OCI-LY7 (cell line): ENCODE results near the gene INTS11. TPM values are rescaled to one million over a fixed set of nuclear protein-coding genes. Genes with fewer than 3 reads are reported as not detected.

ENCODE experiments used
- BruUV-seq: library from RNA; stranded (reverse); fragments of 400-500 nt; replicated peaks from 2 replicates; lab custom pipeline; 2021; lab: Mats Ljungman, UMichigan
- CTCF ChIA-PET: fragments of 300-600 bp; sonication (Branson Sonifier 250); formaldehyde crosslinking; loops from one replicate; lab custom pipeline; 2022; ENCODE audit warnings: antibody characterized with exemption; ENCODE audit not compliant: unreplicated experiment; lab: Charles Lee
- POLR2A ChIA-PET: fragments of 300-600 bp; sonication (Branson Sonifier 250); formaldehyde crosslinking; loops from one replicate; lab custom pipeline; 2022; ENCODE audit warnings: antibody characterized with exemption; lab: Charles Lee
- DNase-seq: peaks from one replicate; pipeline ENCODE4 v3.0.0-alpha.2; 2015; ENCODE audit warnings: low spot score
- H2AFZ ChIP-seq: fragments of 200-600 bp; sonication (generic), shearing (Covaris generic); 2 replicates; pipeline ENCODE4 v1.6.1; 2014; ENCODE audit warnings: mild to moderate bottlenecking, antibody characterized with exemption, low read length, moderate library complexity
- H3K27ac ChIP-seq: fragments of 200-600 bp; sonication (generic); 2 replicates; pipeline ENCODE4 v1.5.1; 2014; ENCODE audit warnings: mixed run types, low read depth, mild to moderate bottlenecking, moderate library complexity, low read length, inconsistent platforms; ENCODE audit not compliant: poor library complexity, severe bottlenecking
- H3K36me3 ChIP-seq: fragments of 200-600 bp; sonication (generic); 2 replicates; pipeline ENCODE4 v1.6.1; 2014; ENCODE audit warnings: mild to moderate bottlenecking, antibody characterized with exemption, low read length, moderate library complexity, mixed read lengths; ENCODE audit not compliant: insufficient read depth
- H3K4me1 ChIP-seq: fragments of 200-600 bp; sonication (generic); 2 replicates; pipeline ENCODE4 v1.5.1; 2014; ENCODE audit warnings: mild to moderate bottlenecking, low read length; ENCODE audit not compliant: insufficient read depth, poor library complexity, severe bottlenecking
- H3K4me2 ChIP-seq: fragments of 200-600 bp; sonication (generic); 2 replicates; pipeline ENCODE4 v1.6.1; 2014; ENCODE audit warnings: mild to moderate bottlenecking, low read length
- H3K4me3 ChIP-seq: fragments of 200-600 bp; sonication (generic); 2 replicates; pipeline ENCODE4 v1.5.1; 2014; ENCODE audit warnings: mild to moderate bottlenecking, low read depth, low read length; ENCODE audit not compliant: poor library complexity, severe bottlenecking
- H3K79me2 ChIP-seq: fragments of 200-600 bp; sonication (generic); 2 replicates; pipeline ENCODE4 v1.6.1; 2016; ENCODE audit warnings: low read depth, mild to moderate bottlenecking, low read length, moderate library complexity, mixed read lengths; ENCODE audit not compliant: insufficient read depth
- H3K9me2 ChIP-seq: fragments of 200-600 bp; sonication (generic); 2 replicates; pipeline ENCODE4 v1.6.1; 2016; ENCODE audit warnings: mild to moderate bottlenecking, low read length, mixed read lengths; ENCODE audit not compliant: insufficient read depth
- H3K9me3 ChIP-seq: fragments of 200-600 bp; sonication (generic); 2 replicates; pipeline ENCODE4 v1.6.1; 2014; ENCODE audit warnings: mild to moderate bottlenecking, mixed run types, low read length, mixed read lengths
- H4K20me1 ChIP-seq: fragments of 200-600 bp; sonication (generic); 2 replicates; pipeline ENCODE4 v1.6.1; 2014; ENCODE audit warnings: mild to moderate bottlenecking, antibody characterized with exemption, low read length, moderate library complexity, mixed read lengths; ENCODE audit not compliant: insufficient read depth
- EZH2phosphoT487 ChIP-seq: fragments of 200-600 bp; sonication (generic); IDR thresholded peaks from 2 replicates; pipeline ENCODE4 v1.6.1; 2018; ENCODE audit warnings: low read depth, borderline replicate concordance, mild to moderate bottlenecking, mixed run types, antibody characterized with exemption, low read length, moderate library complexity, mixed read lengths
- intact Hi-C: fragments of 100-400 bp; cut with micrococcal nuclease; formaldehyde crosslinking; loops from one replicate; pipeline ENCODE4 v1.10.0; 2022; ENCODE audit not compliant: unreplicated experiment
- total RNA-seq, 2 experiments: library from RNA; depleted of rRNA in 1 of 2; stranded (reverse); fragments of >200 nt in 1 of 2; shearing (Covaris generic) in 1 of 2; gene quantifications; 2 replicates each; pipeline ENCODE4 v1.2.3, GENCODE V29; 2014 to 2022
- TF ChIP-seq, protein P1 (sequence below): fragments of 200-600 bp; sonication (generic); conservative IDR thresholded peaks from 2 replicates; pipeline ENCODE4 v1.5.1; 2014; ENCODE audit warnings: mild to moderate bottlenecking, antibody characterized with exemption, low read length, moderate library complexity, mixed read lengths

INTS11 gene
- total RNA-seq, 2 experiments from 2014 or later: 142 to 146 TPM

GRCh38 chr1:1292851-1293250 is 31.6 kb downstream of the INTS11 start:
- ChIA-PET POLR2A (no interaction called here), CTCF (no interaction called here)
- TF ChIP-seq EZH2phosphoT487: no peak
- TF ChIP-seq, protein P1, sequence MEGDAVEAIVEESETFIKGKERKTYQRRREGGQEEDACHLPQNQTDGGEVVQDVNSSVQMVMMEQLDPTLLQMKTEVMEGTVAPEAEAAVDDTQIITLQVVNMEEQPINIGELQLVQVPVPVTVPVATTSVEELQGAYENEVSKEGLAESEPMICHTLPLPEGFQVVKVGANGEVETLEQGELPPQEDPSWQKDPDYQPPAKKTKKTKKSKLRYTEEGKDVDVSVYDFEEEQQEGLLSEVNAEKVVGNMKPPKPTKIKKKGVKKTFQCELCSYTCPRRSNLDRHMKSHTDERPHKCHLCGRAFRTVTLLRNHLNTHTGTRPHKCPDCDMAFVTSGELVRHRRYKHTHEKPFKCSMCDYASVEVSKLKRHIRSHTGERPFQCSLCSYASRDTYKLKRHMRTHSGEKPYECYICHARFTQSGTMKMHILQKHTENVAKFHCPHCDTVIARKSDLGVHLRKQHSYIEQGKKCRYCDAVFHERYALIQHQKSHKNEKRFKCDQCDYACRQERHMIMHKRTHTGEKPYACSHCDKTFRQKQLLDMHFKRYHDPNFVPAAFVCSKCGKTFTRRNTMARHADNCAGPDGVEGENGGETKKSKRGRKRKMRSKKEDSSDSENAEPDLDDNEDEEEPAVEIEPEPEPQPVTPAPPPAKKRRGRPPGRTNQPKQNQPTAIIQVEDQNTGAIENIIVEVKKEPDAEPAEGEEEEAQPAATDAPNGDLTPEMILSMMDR: no peak
- intact Hi-C loops: loop anchor here (2.0 kb wide), 1 partner anchor 170 kb away; no protein-coding TSS in a partner anchor
- Histone ChIP-seq H3K9me2 (no peaks in the 10 kb centered on the region), H3K36me3 (no peaks in the 10 kb centered on the region), H3K9me3 (no peaks in the 10 kb centered on the region), H2AFZ (no peak overlapping the region), H3K4me2 (no peak overlapping the region), H3K4me3 (no peak overlapping the region), H3K4me1 (no peaks in the 10 kb centered on the region), H3K27ac (no peak overlapping the region), H3K79me2 (no peaks in the 10 kb centered on the region), H4K20me1 (no peaks in the 10 kb centered on the region)
- no TSS peak for BruUV-seq
- no peak for DNase-seq

- H3K36me3 ChIP-seq: no peaks in the 10 kb centered on the region
- CTCF ChIA-PET: interaction anchor here (0.5 to 1.1 kb wide), 3 partner anchors 8 to 1125 kb away, joined by 3 to 5 read pairs (median 4); no protein-coding TSS in a partner anchor
- no peaks in the 10 kb centered on the region for H3K4me1 ChIP-seq
- H3K79me2 ChIP-seq: no peaks in the 10 kb centered on the region
- intact Hi-C loops: loop anchor here (2.0 kb wide), 1 partner anchor 170 kb away; no protein-coding TSS in a partner anchor
- no peak for DNase-seq
- no peak overlapping the region for H3K27ac ChIP-seq
- H3K9me2 ChIP-seq: no peaks in the 10 kb centered on the region
- TF ChIP-seq, protein P1: no peak
- no peak for TF ChIP-seq EZH2phosphoT487
- H4K20me1 ChIP-seq: no peaks in the 10 kb centered on the region
- POLR2A ChIA-PET: no interaction called here
- BruUV-seq: no TSS peak
- no peak overlapping the region for H3K4me2 ChIP-seq
- H3K4me3 ChIP-seq: no peak overlapping the region
- H2AFZ ChIP-seq: no peak overlapping the region
- H3K9me3 ChIP-seq: no peaks in the 10 kb centered on the region
Measured at GRCh38 chr1:1292442-1292779, 32.0 kb downstream of the INTS11 start.
